ENCODE data around the gene LPAR1. TPM values are rescaled to one million over a fixed set of nuclear protein-coding genes. Genes with fewer than 3 reads are reported as not detected.

Gene LPAR1
- polyA plus RNA-seq, 3 donors: 15.1 to 18.1 (median 17.5) TPM

- intact Hi-C loops (cut with micrococcal nuclease): no loop called here
- Histone ChIP-seq H3K27me3 (ENCODE audit: control insufficient read depth in 2 of 2, insufficient read depth in 2 of 2, low read length in 2 of 2) (peaks cover 2% of the 10 kb centered on the region in 2 donors), H2AFZ (ENCODE audit: insufficient read depth, low read depth, low read length, poor library complexity, severe bottlenecking) (no peak overlapping the region), H3K4me1 (ENCODE audit: control insufficient read depth in 1 of 2, insufficient read depth in 2 of 2, low read length in 2 of 2) (peaks cover 8 to 18% of the 10 kb centered on the region in 2 donors), H3K4me2 (replicated peaks; ENCODE audit: extremely low read depth, low read length, poor library complexity, severe bottlenecking) (no peak overlapping the region), H3K4me3 (replicated peaks in 1 of 3; ENCODE audit: low read depth in 2 of 3, low read length in 3 of 3) (no peak overlapping the region), H4K20me1 (ENCODE audit: insufficient read depth, low read length) (peaks cover 97% of the 10 kb centered on the region), H3K27ac (ENCODE audit: low read depth in 1 of 2, low read length in 2 of 2) (no peak overlapping the region), H3K9ac (ENCODE audit: insufficient read depth, low read length, poor library complexity, severe bottlenecking) (no peak overlapping the region), H3K9me3 (replicated peaks in 1 of 2; ENCODE audit: control insufficient read depth in 1 of 2, insufficient read depth in 1 of 2, low read length in 2 of 2) (no peaks in the 10 kb centered on the region), H3K79me2 (ENCODE audit: insufficient read depth, low read length) (no peaks in the 10 kb centered on the region), H3K36me3 (replicated peaks in 1 of 2; ENCODE audit: control insufficient read depth in 1 of 2, insufficient read depth in 2 of 2, low read length in 2 of 2) (peaks cover 0 to 49% of the 10 kb centered on the region in 2 donors)
- Mint-ChIP-seq H3K9me3 (no peaks in the 10 kb centered on the region), H3K27me3 (ENCODE audit: low read depth in 3 of 3) (peaks cover 6 to 17% (median 7%) of the 10 kb centered on the region in 3 donors), H3K27ac (no peak overlapping the region), H3K4me1 (peaks cover 16% of the 10 kb centered on the region), H3K4me3 (no peak overlapping the region), H3K36me3 (peaks cover 42 to 61% of the 10 kb centered on the region in 2 donors)
- 86% methylated on average over 1 of the region's 5 CpGs for WGBS (ENCODE audit: insufficient coverage)
- no peak for TF ChIP-seq CTCF (IDR thresholded peaks at IDR 0.05)
- DNase-seq: no peak
Observed at GRCh38 chr9:110971705-110972104, 66.6 kb downstream of the LPAR1 start.

- Histone ChIP-seq H2AFZ (ENCODE audit: insufficient read depth, low read depth, low read length, poor library complexity, severe bottlenecking) (no peak overlapping the region), H3K9ac (ENCODE audit: insufficient read depth, low read length, poor library complexity, severe bottlenecking) (no peak overlapping the region), H3K4me1 (ENCODE audit: control insufficient read depth in 1 of 2, insufficient read depth in 2 of 2, low read length in 2 of 2) (peaks cover 4 to 14% of the 10 kb centered on the region in 2 donors), H3K79me2 (ENCODE audit: insufficient read depth, low read length) (no peaks in the 10 kb centered on the region), H3K36me3 (replicated peaks in 1 of 2; ENCODE audit: control insufficient read depth in 1 of 2, insufficient read depth in 2 of 2, low read length in 2 of 2) (peaks cover 0 to 50% of the 10 kb centered on the region in 2 donors), H3K27me3 (ENCODE audit: control insufficient read depth in 2 of 2, insufficient read depth in 2 of 2, low read length in 2 of 2) (peaks cover 2% of the 10 kb centered on the region in 2 donors), H3K4me2 (replicated peaks; ENCODE audit: extremely low read depth, low read length, poor library complexity, severe bottlenecking) (no peak overlapping the region), H3K4me3 (replicated peaks in 1 of 3; ENCODE audit: low read depth in 2 of 3, low read length in 3 of 3) (no peak overlapping the region), H4K20me1 (ENCODE audit: insufficient read depth, low read length) (peaks cover 95% of the 10 kb centered on the region), H3K9me3 (replicated peaks in 1 of 2; ENCODE audit: control insufficient read depth in 1 of 2, insufficient read depth in 1 of 2, low read length in 2 of 2) (no peaks in the 10 kb centered on the region), H3K27ac (ENCODE audit: low read depth in 1 of 2, low read length in 2 of 2) (no peak overlapping the region)
- TF ChIP-seq CTCF (IDR thresholded peaks at IDR 0.05): no peak
- peaks cover 0 to under 1% (median under 1%) of the 10 kb centered on the region in 7 donors for H3K9me3 Mint-ChIP-seq
- no peak overlapping the region for H3K4me3 Mint-ChIP-seq
- H3K4me1 Mint-ChIP-seq: peaks cover 11% of the 10 kb centered on the region
- 94% methylated on average over 2 of the region's 2 CpGs for WGBS (ENCODE audit: insufficient coverage)
- H3K36me3 Mint-ChIP-seq: peaks cover 44 to 63% of the 10 kb centered on the region in 2 donors
- H3K27me3 Mint-ChIP-seq (ENCODE audit: low read depth in 3 of 3): peaks cover 6 to 17% (median 7%) of the 10 kb centered on the region in 3 donors
- H3K27ac Mint-ChIP-seq: no peak overlapping the region
- intact Hi-C loops (cut with micrococcal nuclease): no loop called here
- no peak for DNase-seq
Observed at GRCh38 chr9:110971234-110971633, 67.0 kb downstream of the LPAR1 start.
